HCT116 (cell line): ENCODE measurements around the gene DHRSX. TPM values are rescaled to one million over a fixed set of nuclear protein-coding genes. Genes with fewer than 3 reads are reported as not detected.

Experiments used
- ATAC-seq: fragments of 200-7000 bp; cut with Tn5 transposase; 2 replicates; pipeline ENCODE4 v1.9.1; 2020; ENCODE audit warnings: mild to moderate bottlenecking, moderate library complexity
- BruUV-seq: library from RNA; stranded (reverse); fragments of 400-500 nt; replicated peaks from 2 replicates; lab custom pipeline; 2021; lab: Mats Ljungman, UMichigan
- CTCF ChIA-PET: fragments of 300-600 bp; sonication (Branson Sonifier 250); formaldehyde crosslinking; loops from one replicate; lab custom pipeline; 2021; ENCODE audit warnings: antibody characterized with exemption; lab: Charles Lee
- POLR2A ChIA-PET: fragments of 300-600, 350-600 bp; sonication (Branson Sonifier 250); formaldehyde crosslinking; loops from one replicate; lab custom pipeline; 2021; ENCODE audit warnings: antibody characterized with exemption; lab: Charles Lee
- RAD21 ChIA-PET, 2 experiments: fragments of 300-600 bp; sonication (Branson Sonifier 250); formaldehyde crosslinking; loops; one replicate each; lab custom pipeline; 2023; ENCODE audit warnings: low total read pairs in 2 of 2; ENCODE audit not compliant: uncharacterized antibody in 2 of 2, unreplicated experiment in 2 of 2, low non-redundant PET in 1 of 2; lab: Charles Lee
- DNase-seq: peaks from one replicate; pipeline ENCODE4 v3.0.0-alpha.2; 2010; ENCODE audit warnings: low read depth, low spot score
- H2AFZ ChIP-seq: fragments of 200-600 bp; shearing (Covaris generic), sonication (generic); 2 replicates; pipeline ENCODE4 v1.6.1; 2017; ENCODE audit warnings: low read depth, mixed run types, mixed read lengths, antibody characterized with exemption, low read length; ENCODE audit not compliant: poor library complexity, severe bottlenecking
- H3K27ac ChIP-seq: 2 replicates; pipeline ENCODE4 v1.5.1; 2012; ENCODE audit warnings: low read depth, low read length
- H3K27me3 ChIP-seq: fragments of 200-600 bp; sonication (generic); 2 replicates; pipeline ENCODE4 v1.6.1; 2016; ENCODE audit warnings: mixed run types, low read length, mixed read lengths; ENCODE audit not compliant: insufficient read depth
- H3K36me3 ChIP-seq, 2 experiments: fragments of 200-500 bp in 1 of 2; fragments of 200-600 bp in 1 of 2; sonication (Bioruptor generic) in 1 of 2; sonication (generic) in 1 of 2; 2 replicates each; pipeline versions ENCODE4 v1.5.1 to v1.6.1; 2014 to 2016; ENCODE audit warnings: low read length in 2 of 2, inconsistent platforms in 1 of 2, mixed read lengths in 1 of 2, mixed run types in 1 of 2; ENCODE audit not compliant: insufficient read depth in 2 of 2, control insufficient read depth in 1 of 2
- H3K4me1 ChIP-seq, 2 experiments: fragments of 200-600 bp in 1 of 2; sonication (generic) in 1 of 2; 2 replicates each; pipeline versions ENCODE4 v1.5.1 to v1.6.1; 2012 to 2017; ENCODE audit warnings: low read length in 2 of 2, inconsistent platforms in 1 of 2, mild to moderate bottlenecking in 1 of 2, mixed read lengths in 1 of 2, mixed run types in 1 of 2, moderate library complexity in 1 of 2; ENCODE audit not compliant: insufficient read depth in 2 of 2, control insufficient read depth in 1 of 2
- H3K4me2 ChIP-seq: fragments of 200-600 bp; sonication (generic); 2 replicates; pipeline ENCODE4 v1.6.1; 2017; ENCODE audit warnings: mixed run types, low read length, mixed read lengths
- H3K4me3 ChIP-seq, 2 experiments: fragments of 200-600 bp in 1 of 2; sonication (generic) in 1 of 2; replicated peaks in 1 of 2; 2 replicates each; pipeline ENCODE4 v1.5.1; 2011 to 2016; ENCODE audit warnings: low read length in 2 of 2, control low read depth in 1 of 2, low read depth in 1 of 2, mild to moderate bottlenecking in 1 of 2, mixed read lengths in 1 of 2, mixed run types in 1 of 2
- H3K79me2 ChIP-seq: fragments of 200-600 bp; sonication (generic); 2 replicates; pipeline ENCODE4 v1.6.1; 2017; ENCODE audit warnings: mild to moderate bottlenecking, mixed run types, low read length, moderate library complexity, mixed read lengths; ENCODE audit not compliant: insufficient read depth
- H3K9ac ChIP-seq: fragments of 200-600 bp; sonication (generic); 2 replicates; pipeline ENCODE4 v1.6.1; 2016; ENCODE audit warnings: low read length, mixed read lengths
- H3K9me2 ChIP-seq: fragments of 200-600 bp; sonication (generic), shearing (Covaris generic); 2 replicates; pipeline ENCODE4 v1.6.1; 2017; ENCODE audit warnings: mixed run types, mild to moderate bottlenecking, moderate library complexity; ENCODE audit not compliant: insufficient read depth
- H3K9me3 ChIP-seq, 2 experiments: fragments of 200-500 bp in 1 of 2; fragments of 200-600 bp in 1 of 2; sonication (Bioruptor generic) in 1 of 2; sonication (generic) in 1 of 2; 2 replicates each; pipeline ENCODE4 v1.6.1; 2014 to 2017; ENCODE audit warnings: low read length in 2 of 2, mixed read lengths in 2 of 2, inconsistent platforms in 1 of 2, low read depth in 1 of 2, mild to moderate bottlenecking in 1 of 2, mixed run types in 1 of 2, moderate library complexity in 1 of 2; ENCODE audit not compliant: control insufficient read depth in 1 of 2, insufficient read depth in 1 of 2
- H4K20me1 ChIP-seq: fragments of 200-600 bp; sonication (generic), shearing (Covaris generic); 2 replicates; pipeline ENCODE4 v1.6.1; 2017; ENCODE audit warnings: mixed run types, mild to moderate bottlenecking, moderate library complexity; ENCODE audit not compliant: insufficient read depth
- ELF1 ChIP-seq: IDR thresholded peaks from 2 replicates; pipeline ENCODE4 v1.6.1; 2012; ENCODE audit warnings: low read depth, borderline replicate concordance
- EZH2 ChIP-seq: fragments of 200-600 bp; sonication (generic); IDR thresholded peaks from 2 replicates; pipeline ENCODE4 v1.6.1; 2017; ENCODE audit warnings: antibody characterized with exemption, mixed run types
- EZH2phosphoT487 ChIP-seq: fragments of 200-600 bp; IDR thresholded peaks from 2 replicates; pipeline ENCODE4 v1.6.1; 2018; ENCODE audit warnings: antibody characterized with exemption, borderline replicate concordance
- POLR2A ChIP-seq: IDR thresholded peaks from 2 replicates; pipeline ENCODE4 v1.7.0; 2011; ENCODE audit warnings: borderline replicate concordance; ENCODE audit not compliant: insufficient read depth, insufficient read length; ENCODE audit errors: extremely low read depth
- YY1 ChIP-seq: IDR thresholded peaks from 2 replicates; pipeline ENCODE4 v1.6.1; 2011; ENCODE audit warnings: low read length, low read depth, moderate library complexity, mild to moderate bottlenecking; ENCODE audit not compliant: insufficient replicate concordance; ENCODE audit errors: extremely low read depth
- ZNF274 ChIP-seq: fragments of 200-500 bp; sonication (Bioruptor generic); IDR thresholded peaks from 2 replicates; pipeline ENCODE4 v1.6.1; 2014; ENCODE audit warnings: mild to moderate bottlenecking, low read depth, low read length, inconsistent platforms
- intact Hi-C: fragments of 100-400 bp; cut with micrococcal nuclease; formaldehyde crosslinking; loops from 2 replicates; pipeline ENCODE4 v1.10.0; 2022
- total RNA-seq: library from RNA; stranded (reverse); gene quantifications from one replicate; pipeline ENCODE4 v1.2.1, GENCODE V29; 2021; ENCODE audit not compliant: unreplicated experiment
- TF ChIP-seq, protein P1 (sequence below): IDR thresholded peaks from 2 replicates; pipeline ENCODE4 v1.6.1; 2012
- TF ChIP-seq, protein P2 (sequence below): IDR thresholded peaks from 2 replicates; pipeline ENCODE4 v1.6.1; 2012
- TF ChIP-seq, protein P3 (sequence below): IDR thresholded peaks from 2 replicates; pipeline ENCODE4 v1.6.1; 2011; ENCODE audit warnings: mild to moderate bottlenecking, low read length, moderate library complexity; ENCODE audit not compliant: insufficient replicate concordance; ENCODE audit errors: extremely low read depth
- TF ChIP-seq, protein P4 (sequence below): IDR thresholded peaks from 2 replicates; pipeline ENCODE4 v1.6.1; 2012; ENCODE audit warnings: low read depth

The DHRSX gene
- total RNA-seq, 1 experiment from 2014 or later, result 11.9 TPM

DNA sequence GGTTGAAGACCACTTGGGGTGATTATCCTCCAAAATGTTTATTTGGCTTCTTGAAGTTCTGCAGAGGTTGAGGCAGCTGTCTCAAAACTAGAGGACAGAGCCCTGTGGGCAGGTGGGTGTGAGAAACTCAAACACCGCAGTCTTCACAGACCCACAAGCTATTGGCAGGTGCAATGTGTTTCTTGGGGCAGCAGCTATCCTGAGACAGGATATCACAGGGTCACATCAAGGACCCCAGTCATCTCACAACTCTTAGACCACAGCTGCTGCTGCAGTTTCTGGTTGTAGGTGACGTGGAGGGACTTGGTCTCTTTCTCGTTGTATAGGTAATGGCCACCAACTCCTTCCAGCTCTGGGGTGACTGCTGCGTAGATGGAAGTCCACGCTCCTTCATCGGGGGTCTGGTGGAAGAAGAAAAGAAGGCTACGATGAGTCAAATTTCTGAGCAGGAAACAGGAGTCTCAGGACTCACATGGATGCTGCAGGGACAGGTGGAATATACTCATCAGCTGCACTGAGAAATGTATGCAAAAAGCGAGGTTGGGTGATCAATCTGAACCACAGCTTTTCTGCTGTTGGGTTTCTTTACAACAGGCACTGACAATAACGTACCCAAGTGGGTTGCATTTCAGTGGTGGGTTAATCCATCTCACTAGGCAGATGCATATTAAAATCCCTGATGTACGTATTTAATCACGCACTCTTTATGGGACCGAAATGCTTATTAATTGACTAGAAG lies 279.8 kb downstream of the DHRSX start:
- no peak overlapping the region for H2AFZ ChIP-seq
- intact Hi-C loops, result no loop called here
- TF ChIP-seq ELF1, result no peak
- TF ChIP-seq, protein P1, sequence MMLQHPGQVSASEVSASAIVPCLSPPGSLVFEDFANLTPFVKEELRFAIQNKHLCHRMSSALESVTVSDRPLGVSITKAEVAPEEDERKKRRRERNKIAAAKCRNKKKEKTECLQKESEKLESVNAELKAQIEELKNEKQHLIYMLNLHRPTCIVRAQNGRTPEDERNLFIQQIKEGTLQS, result no peak
- TF ChIP-seq ZNF274, result no peak
- TF ChIP-seq EZH2phosphoT487, result no peak
- TF ChIP-seq, protein P2, sequence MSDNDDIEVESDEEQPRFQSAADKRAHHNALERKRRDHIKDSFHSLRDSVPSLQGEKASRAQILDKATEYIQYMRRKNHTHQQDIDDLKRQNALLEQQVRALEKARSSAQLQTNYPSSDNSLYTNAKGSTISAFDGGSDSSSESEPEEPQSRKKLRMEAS, result no peak
- TF ChIP-seq, protein P3, sequence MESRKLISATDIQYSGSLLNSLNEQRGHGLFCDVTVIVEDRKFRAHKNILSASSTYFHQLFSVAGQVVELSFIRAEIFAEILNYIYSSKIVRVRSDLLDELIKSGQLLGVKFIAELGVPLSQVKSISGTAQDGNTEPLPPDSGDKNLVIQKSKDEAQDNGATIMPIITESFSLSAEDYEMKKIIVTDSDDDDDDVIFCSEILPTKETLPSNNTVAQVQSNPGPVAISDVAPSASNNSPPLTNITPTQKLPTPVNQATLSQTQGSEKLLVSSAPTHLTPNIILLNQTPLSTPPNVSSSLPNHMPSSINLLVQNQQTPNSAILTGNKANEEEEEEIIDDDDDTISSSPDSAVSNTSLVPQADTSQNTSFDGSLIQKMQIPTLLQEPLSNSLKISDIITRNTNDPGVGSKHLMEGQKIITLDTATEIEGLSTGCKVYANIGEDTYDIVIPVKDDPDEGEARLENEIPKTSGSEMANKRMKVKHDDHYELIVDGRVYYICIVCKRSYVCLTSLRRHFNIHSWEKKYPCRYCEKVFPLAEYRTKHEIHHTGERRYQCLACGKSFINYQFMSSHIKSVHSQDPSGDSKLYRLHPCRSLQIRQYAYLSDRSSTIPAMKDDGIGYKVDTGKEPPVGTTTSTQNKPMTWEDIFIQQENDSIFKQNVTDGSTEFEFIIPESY, result no peak
- TF ChIP-seq, protein P4, sequence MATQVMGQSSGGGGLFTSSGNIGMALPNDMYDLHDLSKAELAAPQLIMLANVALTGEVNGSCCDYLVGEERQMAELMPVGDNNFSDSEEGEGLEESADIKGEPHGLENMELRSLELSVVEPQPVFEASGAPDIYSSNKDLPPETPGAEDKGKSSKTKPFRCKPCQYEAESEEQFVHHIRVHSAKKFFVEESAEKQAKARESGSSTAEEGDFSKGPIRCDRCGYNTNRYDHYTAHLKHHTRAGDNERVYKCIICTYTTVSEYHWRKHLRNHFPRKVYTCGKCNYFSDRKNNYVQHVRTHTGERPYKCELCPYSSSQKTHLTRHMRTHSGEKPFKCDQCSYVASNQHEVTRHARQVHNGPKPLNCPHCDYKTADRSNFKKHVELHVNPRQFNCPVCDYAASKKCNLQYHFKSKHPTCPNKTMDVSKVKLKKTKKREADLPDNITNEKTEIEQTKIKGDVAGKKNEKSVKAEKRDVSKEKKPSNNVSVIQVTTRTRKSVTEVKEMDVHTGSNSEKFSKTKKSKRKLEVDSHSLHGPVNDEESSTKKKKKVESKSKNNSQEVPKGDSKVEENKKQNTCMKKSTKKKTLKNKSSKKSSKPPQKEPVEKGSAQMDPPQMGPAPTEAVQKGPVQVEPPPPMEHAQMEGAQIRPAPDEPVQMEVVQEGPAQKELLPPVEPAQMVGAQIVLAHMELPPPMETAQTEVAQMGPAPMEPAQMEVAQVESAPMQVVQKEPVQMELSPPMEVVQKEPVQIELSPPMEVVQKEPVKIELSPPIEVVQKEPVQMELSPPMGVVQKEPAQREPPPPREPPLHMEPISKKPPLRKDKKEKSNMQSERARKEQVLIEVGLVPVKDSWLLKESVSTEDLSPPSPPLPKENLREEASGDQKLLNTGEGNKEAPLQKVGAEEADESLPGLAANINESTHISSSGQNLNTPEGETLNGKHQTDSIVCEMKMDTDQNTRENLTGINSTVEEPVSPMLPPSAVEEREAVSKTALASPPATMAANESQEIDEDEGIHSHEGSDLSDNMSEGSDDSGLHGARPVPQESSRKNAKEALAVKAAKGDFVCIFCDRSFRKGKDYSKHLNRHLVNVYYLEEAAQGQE, result no peak
- TF ChIP-seq YY1, result no peak
- no peak for TF ChIP-seq EZH2
- no peak for TF ChIP-seq POLR2A
- TF ChIP-seq, all 23 proteins: peak for 0
- Histone ChIP-seq H3K27ac (no peak overlapping the region), H3K4me1 (no peaks in the 10 kb centered on the region), H3K9ac (no peak overlapping the region), H4K20me1 (no peaks in the 10 kb centered on the region), H3K9me3 (peaks cover 0 to 3% of the 10 kb centered on the region in 2 experiments; a peak in 2 of 4 replicates), H3K36me3 (no peaks in the 10 kb centered on the region), H3K9me2 (no peaks in the 10 kb centered on the region), H3K4me3 (no peak overlapping the region), H3K27me3 (no peaks in the 10 kb centered on the region), H3K79me2 (no peaks in the 10 kb centered on the region), H3K4me2 (no peak overlapping the region)
- ChIA-PET POLR2A (no interaction called here), RAD21 (no interaction called here), CTCF (no interaction called here)
- no TSS peak for BruUV-seq
- DNase-seq (no peak), ATAC-seq (no peak)
